ENCODE measurements around the gene EFNB2. TPM values are rescaled to one million over a fixed set of nuclear protein-coding genes. Genes with fewer than 3 reads are reported as not detected.

EFNB2 gene
- total RNA-seq, 1 experiment from 2014 or later = 17.5 TPM

GRCh38 chr13:106515635-106516254 is 19.7 kb downstream of the EFNB2 start:
- peaks cover 9% of the 10 kb centered on the region for H3K4me1 ChIP-seq (replicated peaks; ENCODE audit: insufficient read depth)
- ChIA-PET POLR2A (ENCODE audit: unreplicated experiment) (no interaction called here), CTCF (no interaction called here)
- intact Hi-C loops (cut with micrococcal nuclease; ENCODE audit: unreplicated experiment) = no loop called here
- H2AFZ ChIP-seq = no peak overlapping the region
- 0 out of 2 replicates have a peak overlapping the region, but pooled peaks have one; percentile 1 for H3K27ac ChIP-seq
- H3K9me2 ChIP-seq (ENCODE audit: insufficient read depth) = no peaks in the 10 kb centered on the region
- H3K36me3 ChIP-seq (ENCODE audit: low read depth) = peaks cover 27% of the 10 kb centered on the region
- BruUV-seq (replicated peaks) = no TSS peak
- no peak for DNase-seq
- H3K4me2 ChIP-seq = no peak overlapping the region
- H3K27me3 ChIP-seq (ENCODE audit: insufficient read depth, low read depth) = no peaks in the 10 kb centered on the region
- peaks cover 7% of the 10 kb centered on the region; the same call in 1 of the 2 replicates for H3F3A ChIP-seq (ENCODE audit: insufficient read depth, low read depth)
- H3K9me3 ChIP-seq (ENCODE audit: insufficient read depth, low read depth) = 0 out of 2 replicates have a peak, but pooled peaks cover 4% of the 10 kb centered on the region
- H3K4me3 ChIP-seq = no peak overlapping the region
- H3K79me2 ChIP-seq (ENCODE audit: low read depth) = peaks cover 94% of the 10 kb centered on the region
- H4K20me1 ChIP-seq (ENCODE audit: insufficient read depth) = no peaks in the 10 kb centered on the region; the same call in 1 of the 2 replicates
- TF ChIP-seq EZH2 (IDR thresholded peaks at IDR 0.05; ENCODE audit: low read depth) (no peak), CTCF (conservative IDR thresholded peaks at IDR 0.05) (no peak)

- Histone ChIP-seq H3K27ac (0 out of 2 replicates have a peak overlapping the region, but pooled peaks have one; percentile 2), H3K36me3 (ENCODE audit: low read depth) (peaks cover 23% of the 10 kb centered on the region)
- intact Hi-C loops (cut with micrococcal nuclease; ENCODE audit: unreplicated experiment) = no loop called here
Measured at GRCh38 chr13:106514928-106515634, 20.4 kb downstream of the EFNB2 start.

More at GRCh38 chr13:106514928-106515634, 20.4 kb downstream of the EFNB2 start:
- peaks cover 2% of the 10 kb centered on the region for H3K4me1 ChIP-seq (replicated peaks; ENCODE audit: insufficient read depth)
- no peaks in the 10 kb centered on the region for H3K9me3 ChIP-seq (ENCODE audit: insufficient read depth, low read depth)
- peaks cover 94% of the 10 kb centered on the region for H3K79me2 ChIP-seq (ENCODE audit: low read depth)
- no peak overlapping the region for H3K4me3 ChIP-seq
- POLR2A ChIA-PET (ENCODE audit: unreplicated experiment) = no interaction called here
- BruUV-seq (replicated peaks) = no TSS peak
- DNase-seq = no peak
- no peak overlapping the region for H3K4me2 ChIP-seq
- H2AFZ ChIP-seq = no peak overlapping the region
- CTCF ChIA-PET = no interaction called here
- no peaks in the 10 kb centered on the region; the same call in 1 of the 2 replicates for H4K20me1 ChIP-seq (ENCODE audit: insufficient read depth)
- H3K9me2 ChIP-seq (ENCODE audit: insufficient read depth) = no peaks in the 10 kb centered on the region
- no peak for TF ChIP-seq CTCF (conservative IDR thresholded peaks at IDR 0.05)
- no peak for TF ChIP-seq EZH2 (IDR thresholded peaks at IDR 0.05; ENCODE audit: low read depth)
- H3K27me3 ChIP-seq (ENCODE audit: insufficient read depth, low read depth) = no peaks in the 10 kb centered on the region
- H3F3A ChIP-seq (ENCODE audit: insufficient read depth, low read depth) = peaks cover 6% of the 10 kb centered on the region; the same call in 1 of the 2 replicates
